Erythroblast (primary cell): ENCODE results near the gene CC2D1A.

Source experiments
- GATA1 ChIP-seq: IDR thresholded peaks from 2 replicates; pipeline ENCODE4 v1.6.1; 2011; ENCODE audit warnings: low read depth, mild to moderate bottlenecking, control low read depth, low read length, moderate library complexity
- POLR2A ChIP-seq: IDR thresholded peaks from 2 replicates; pipeline ENCODE4 v1.6.1; 2011; ENCODE audit warnings: mild to moderate bottlenecking, low read length

DNA sequence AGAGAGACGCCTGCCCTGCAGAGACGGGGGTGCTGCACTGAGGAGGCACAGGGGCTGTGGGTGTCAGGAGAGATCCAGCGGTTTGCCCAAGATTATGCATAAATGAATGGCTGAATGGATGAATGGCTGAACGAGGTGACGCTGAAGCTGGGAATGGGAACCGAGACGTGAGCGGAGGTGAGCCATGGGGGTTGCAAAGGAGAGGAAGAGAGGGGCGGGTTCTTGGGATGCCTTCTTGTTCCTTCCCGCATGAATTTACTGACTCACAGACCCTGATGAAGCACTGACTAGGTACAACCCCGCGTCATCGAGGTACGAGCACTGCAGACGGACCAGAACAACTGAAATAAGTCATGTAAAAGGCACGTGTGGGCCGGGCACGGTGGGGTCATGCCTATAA, 63.0 kb downstream of the CC2D1A start:
- no peak for TF ChIP-seq POLR2A
- no peak for TF ChIP-seq GATA1
